Memory B cell (primary cell): Measurements from ENCODE around the gene DCHS1.

ENCODE experiments used
- ATAC-seq: fragments of 150-1000 bp; cut with Tn5 transposase; 2 replicates; pipeline ENCODE4 v1.10.0; 2021; ENCODE audit warnings: low read depth, mild to moderate bottlenecking, moderate library complexity
- DNase-seq, 2 donors: peaks; one replicate each; pipeline ENCODE4 v3.0.0; 2022; ENCODE audit warnings: low spot score in 2 of 2
- H3K27ac Mint-ChIP-seq: one replicate; pipeline ENCODE4 v1.8.0; 2022; ENCODE audit warnings: mild to moderate bottlenecking, moderate library complexity, mixed read lengths
- H3K27me3 Mint-ChIP-seq: one replicate; pipeline ENCODE4 v1.8.0; 2022; ENCODE audit warnings: mixed read lengths
- H3K36me3 Mint-ChIP-seq: one replicate; pipeline ENCODE4 v1.8.0; 2022; ENCODE audit warnings: mild to moderate bottlenecking, mixed read lengths
- H3K4me1 Mint-ChIP-seq: one replicate; pipeline ENCODE4 v1.8.0; 2022; ENCODE audit warnings: mixed read lengths
- H3K4me3 Mint-ChIP-seq: one replicate; pipeline ENCODE4 v1.8.0; 2022; ENCODE audit warnings: mild to moderate bottlenecking, moderate library complexity, mixed read lengths
- H3K9me3 Mint-ChIP-seq: one replicate; pipeline ENCODE4 v1.8.0; 2022; ENCODE audit warnings: mixed read lengths

DCHS1 gene

DNA sequence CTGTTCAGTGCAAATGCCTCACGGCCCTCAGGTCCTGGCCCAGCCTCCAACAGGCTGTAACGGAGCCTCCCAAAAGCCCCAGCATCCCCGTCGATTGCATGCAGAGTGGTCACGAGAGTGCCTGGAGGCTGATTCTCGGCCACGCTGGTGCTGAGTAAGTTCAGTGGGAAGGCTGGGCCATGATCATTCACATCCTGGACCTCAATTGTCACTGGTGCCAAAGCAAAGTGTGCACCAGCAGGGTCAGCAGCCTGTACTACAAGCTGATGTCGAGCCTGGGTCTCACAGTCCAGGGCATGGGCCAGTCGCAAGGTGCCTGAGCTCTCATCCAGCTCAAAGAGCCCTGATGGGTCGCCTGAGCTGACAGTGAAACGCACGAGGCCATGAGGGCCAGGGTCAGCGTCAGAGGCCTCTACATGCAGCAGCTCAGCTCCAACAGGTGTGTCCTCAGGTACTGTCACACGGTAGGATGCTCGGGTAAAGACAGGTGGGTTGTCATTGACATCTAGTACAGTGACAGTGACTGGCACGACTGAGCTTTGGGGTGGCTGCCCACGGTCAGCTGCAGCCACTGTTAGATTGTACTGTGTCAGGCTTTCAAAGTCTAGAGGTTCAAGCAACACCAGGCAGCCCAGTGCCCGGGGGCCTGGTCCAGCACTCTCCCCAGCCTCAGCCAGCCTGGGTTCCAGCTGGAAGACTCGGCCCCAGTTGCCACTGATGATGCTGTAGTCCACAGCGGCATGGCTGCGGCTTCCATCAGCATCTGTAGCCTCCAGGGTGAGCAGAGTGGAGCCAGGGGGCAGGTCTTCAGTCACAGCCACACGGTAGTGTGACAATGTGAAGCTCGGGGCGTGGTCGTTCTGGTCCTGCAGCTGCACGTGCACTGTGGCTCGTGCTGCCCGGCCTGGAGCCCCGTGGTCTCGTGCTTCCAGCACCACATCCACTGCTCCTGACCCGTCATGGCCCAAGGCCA is 31.9 kb downstream of the DCHS1 start:
- Mint-ChIP-seq H3K4me3 (no peak overlapping the region), H3K27ac (no peak overlapping the region), H3K9me3 (no peaks in the 10 kb centered on the region), H3K36me3 (no peaks in the 10 kb centered on the region), H3K4me1 (peaks cover 15% of the 10 kb centered on the region), H3K27me3 (no peaks in the 10 kb centered on the region)
- DNase-seq (no peak), ATAC-seq (no peak)

DNA sequence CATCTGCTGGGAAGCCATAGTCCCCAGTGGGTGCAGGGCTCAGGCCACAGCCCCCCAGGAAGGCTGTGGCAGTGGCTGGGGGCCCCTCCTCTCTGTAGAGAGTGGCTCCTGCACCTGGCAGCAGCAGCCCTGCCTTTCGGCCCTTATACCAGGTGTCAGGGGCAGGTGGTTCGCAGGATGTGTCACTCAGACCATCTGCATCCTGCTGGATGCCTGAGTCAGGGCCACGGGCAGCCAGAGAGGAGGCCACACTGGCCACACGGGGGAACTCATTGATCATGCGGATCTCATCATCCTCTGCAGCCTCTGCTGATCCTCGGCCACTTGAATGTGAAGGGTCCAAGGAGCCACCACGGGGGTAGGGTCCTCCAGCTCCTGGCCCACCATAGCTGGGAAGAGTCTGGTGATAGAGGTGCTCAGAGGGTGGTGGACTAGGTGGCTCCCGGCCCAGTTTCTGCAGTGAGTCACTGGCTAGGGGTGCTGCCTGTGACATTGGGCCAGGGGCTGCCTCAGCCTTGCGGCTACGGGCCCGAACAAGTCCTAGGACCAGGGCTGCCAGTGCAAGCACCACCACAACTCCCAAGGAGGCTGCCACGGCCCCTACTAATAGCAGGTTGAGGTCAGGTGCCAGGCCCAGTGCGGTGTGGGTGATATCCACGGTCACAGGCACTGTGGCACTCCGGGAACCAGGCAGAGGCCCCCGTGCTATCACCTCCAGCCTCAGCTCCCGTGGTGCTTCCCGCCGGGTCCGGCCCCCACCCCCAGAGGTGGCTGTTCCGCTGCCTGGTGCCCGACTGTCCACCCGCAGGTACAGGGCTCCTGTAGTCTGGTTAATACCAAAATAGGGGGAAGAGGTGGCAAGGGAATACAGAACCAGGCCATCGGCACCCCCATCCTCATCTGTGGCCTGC is 33.1 kb downstream of the DCHS1 start:
- Mint-ChIP-seq H3K36me3 (no peaks in the 10 kb centered on the region), H3K9me3 (no peaks in the 10 kb centered on the region), H3K4me1 (peaks cover 10% of the 10 kb centered on the region), H3K27ac (no peak overlapping the region), H3K4me3 (no peak overlapping the region), H3K27me3 (no peaks in the 10 kb centered on the region)
- ATAC-seq (no peak), DNase-seq (no peak)

DNA sequence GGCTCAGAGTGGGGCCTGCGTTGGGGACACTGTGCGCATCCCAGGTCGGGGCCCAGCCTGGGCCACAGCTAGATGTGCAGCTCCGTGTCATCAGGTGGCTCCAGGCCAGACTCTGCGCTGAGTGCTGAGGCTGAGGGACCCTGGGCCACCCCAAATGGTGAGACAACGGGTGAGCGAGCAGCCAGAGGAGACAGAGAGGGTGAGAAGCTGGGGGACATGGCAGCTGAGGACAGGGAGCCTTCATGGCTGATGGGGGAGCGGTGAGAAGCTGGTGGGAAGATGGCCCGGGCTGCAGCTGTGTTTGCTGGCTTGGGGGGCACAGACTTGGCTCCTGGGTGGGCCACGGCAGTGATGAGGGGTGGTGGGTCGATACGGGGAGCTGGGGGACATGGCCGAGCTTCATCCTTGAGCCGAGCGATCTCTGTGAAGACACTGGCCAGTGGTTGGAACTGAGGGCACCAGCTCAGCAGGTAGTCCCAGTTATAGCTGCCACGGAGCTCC is 33.8 kb downstream of the DCHS1 start:
- no peak overlapping the region for H3K4me3 Mint-ChIP-seq
- no peaks in the 10 kb centered on the region for H3K9me3 Mint-ChIP-seq
- peaks cover 7% of the 10 kb centered on the region for H3K4me1 Mint-ChIP-seq
- H3K27ac Mint-ChIP-seq = no peak overlapping the region
- peaks cover under 1% of the 10 kb centered on the region for H3K36me3 Mint-ChIP-seq
- no peak for DNase-seq
- H3K27me3 Mint-ChIP-seq = no peaks in the 10 kb centered on the region
- no peak for ATAC-seq

DNA sequence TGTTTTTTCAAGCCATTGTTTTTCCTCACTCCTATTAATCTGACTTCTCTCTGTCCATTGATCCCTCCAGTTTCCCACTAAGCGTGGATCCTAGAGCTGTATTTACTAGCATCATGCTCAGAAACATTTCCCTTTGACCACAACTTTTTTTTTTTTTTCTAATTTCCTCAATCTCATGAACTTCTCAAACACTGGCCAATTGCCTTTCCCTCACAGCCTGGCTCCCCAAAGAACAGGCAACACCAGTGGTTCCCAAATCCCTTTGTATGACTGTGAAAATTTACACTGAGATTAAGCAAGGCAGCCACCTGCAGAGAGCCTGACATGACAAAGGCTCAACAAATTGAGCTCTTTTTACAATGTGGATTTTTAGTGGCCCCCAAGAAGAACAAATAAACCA is 35.0 kb downstream of the DCHS1 start:
- no peaks in the 10 kb centered on the region for H3K9me3 Mint-ChIP-seq
- H3K4me1 Mint-ChIP-seq = peaks cover 11% of the 10 kb centered on the region
- no peak for ATAC-seq
- H3K36me3 Mint-ChIP-seq = peaks cover 9% of the 10 kb centered on the region
- H3K27ac Mint-ChIP-seq = no peak overlapping the region
- H3K4me3 Mint-ChIP-seq = no peak overlapping the region
- no peak for DNase-seq
- H3K27me3 Mint-ChIP-seq = no peaks in the 10 kb centered on the region

DNA sequence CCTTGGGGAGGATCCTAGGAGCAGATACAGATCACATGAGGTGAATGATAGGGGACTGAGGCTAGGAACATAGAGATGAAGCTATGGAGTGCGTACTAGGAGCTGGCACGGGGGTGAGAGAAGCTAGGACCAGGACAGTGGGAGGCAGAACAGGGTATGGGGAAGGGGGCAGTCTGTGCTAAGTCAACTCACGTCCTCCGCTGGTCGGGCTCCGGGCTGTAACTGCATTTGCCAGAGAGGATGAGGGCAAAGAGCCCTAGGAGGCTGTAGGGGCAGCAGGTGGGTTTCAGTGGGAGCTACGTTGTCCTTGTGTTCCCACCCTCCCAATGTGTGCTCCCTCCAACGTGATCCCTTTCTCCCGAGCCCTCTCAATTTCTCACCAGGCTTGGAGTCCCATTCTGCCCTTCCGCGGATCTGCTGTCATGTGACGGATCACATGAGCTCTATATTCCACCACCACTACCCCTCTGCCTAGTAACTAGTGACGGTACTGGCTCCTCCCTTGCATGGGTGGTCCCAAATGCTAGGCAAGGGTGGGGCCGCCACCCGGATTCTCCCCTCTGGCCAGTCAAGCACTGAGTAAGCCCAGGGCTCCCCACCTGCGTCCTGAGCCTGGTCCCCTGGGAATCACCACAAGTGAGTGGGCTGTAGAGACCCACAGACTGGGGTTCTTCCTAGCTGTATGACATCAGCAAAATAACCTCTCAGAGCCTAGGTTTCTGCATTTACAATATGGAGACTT is 36.4 kb downstream of the DCHS1 start, which contains the start of gene TPP1:
Gene TPP1 (minus strand): TSS at position 419 of the 742 bp plus-strand sequence. CDS start 22 bp downstream, at position 397.
- DNase-seq = peak; percentile 92 to 95
- Mint-ChIP-seq H3K36me3 (peaks cover 18% of the 10 kb centered on the region), H3K27ac (no peak within 1 kb of the TSS), H3K4me1 (peaks cover 15% of the 10 kb centered on the region), H3K9me3 (no peaks in the 10 kb centered on the region), H3K4me3 (no peak within 1 kb of the TSS), H3K27me3 (no peaks in the 10 kb centered on the region)
- ATAC-seq = peak; percentile 90

DNA sequence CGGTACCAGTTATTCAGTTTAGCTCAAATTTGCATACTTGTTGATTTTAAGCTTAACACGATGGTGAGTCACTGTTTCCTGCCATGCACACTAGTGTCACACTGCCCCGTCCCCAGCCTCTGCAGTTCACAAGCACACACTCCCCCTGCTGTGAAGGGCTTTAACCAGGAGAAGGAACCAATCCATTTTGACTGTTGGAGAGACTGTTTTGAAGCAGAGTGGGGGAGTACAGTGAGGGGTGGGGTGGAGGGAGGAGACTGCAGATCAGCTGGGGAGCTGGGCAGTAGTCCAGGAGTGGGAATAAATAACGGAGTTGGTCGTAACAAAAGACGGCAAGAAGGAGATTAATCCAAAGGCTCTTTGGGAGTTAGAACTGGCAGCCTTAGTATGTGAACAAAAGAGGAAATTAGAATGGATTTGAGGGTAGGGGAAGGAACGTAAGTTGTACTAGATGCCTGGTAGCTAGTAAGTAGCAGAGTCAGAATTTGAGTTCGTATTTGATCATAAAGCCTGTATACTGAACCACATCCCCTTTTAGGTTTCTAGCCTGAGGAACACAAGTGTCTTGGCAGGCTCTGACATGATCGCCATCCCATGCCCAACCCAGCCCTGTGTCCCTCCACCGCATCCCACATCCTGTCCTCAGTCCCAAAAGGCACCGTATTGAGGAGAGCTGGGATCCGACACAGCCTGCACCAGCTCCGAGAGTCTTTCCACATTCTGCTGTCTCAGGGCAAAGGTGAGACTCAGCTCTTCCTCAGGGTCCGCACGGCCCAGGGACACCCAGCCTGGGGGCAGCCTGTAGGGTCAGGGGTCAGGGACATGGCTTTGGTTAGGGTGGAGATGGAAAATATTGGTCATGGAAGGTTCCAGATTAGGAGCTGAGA is 37.2 kb downstream of the DCHS1 start:
- no peak overlapping the region for H3K4me3 Mint-ChIP-seq
- H3K9me3 Mint-ChIP-seq = no peaks in the 10 kb centered on the region
- peaks cover 15% of the 10 kb centered on the region for H3K4me1 Mint-ChIP-seq
- DNase-seq (peak; percentile 42 to 43), ATAC-seq (peak; percentile 50)
- peaks cover 18% of the 10 kb centered on the region for H3K36me3 Mint-ChIP-seq
- no peak overlapping the region for H3K27ac Mint-ChIP-seq
- no peaks in the 10 kb centered on the region for H3K27me3 Mint-ChIP-seq

DNA sequence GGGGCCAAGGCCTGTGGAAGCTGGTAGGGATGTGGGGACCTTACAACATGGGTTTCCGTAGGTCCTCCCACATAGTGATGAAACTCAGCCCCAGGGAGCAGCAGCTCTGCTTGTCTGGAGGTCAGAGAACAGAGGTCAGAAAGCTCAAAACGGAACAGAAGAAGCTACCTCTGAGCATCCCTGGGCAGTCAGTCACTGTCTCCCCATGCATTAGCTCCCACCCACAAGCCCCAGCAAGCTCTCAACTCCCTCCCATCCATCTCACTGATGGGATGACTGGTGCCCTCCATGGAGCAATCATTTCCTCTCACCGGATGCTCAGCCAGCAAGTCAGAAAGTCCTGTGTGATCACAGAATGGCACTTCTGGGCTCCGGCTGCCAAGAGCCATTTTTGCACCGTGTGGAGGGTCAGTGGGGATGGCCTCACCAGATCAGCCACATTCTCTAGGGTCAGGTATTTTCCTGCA is 38.3 kb downstream of the DCHS1 start:
- H3K27ac Mint-ChIP-seq = no peak overlapping the region
- peaks cover 15% of the 10 kb centered on the region for H3K4me1 Mint-ChIP-seq
- DNase-seq = no peak
- no peak overlapping the region for H3K4me3 Mint-ChIP-seq
- peaks cover 18% of the 10 kb centered on the region for H3K36me3 Mint-ChIP-seq
- ATAC-seq = no peak
- H3K27me3 Mint-ChIP-seq = no peaks in the 10 kb centered on the region
- no peaks in the 10 kb centered on the region for H3K9me3 Mint-ChIP-seq

DNA sequence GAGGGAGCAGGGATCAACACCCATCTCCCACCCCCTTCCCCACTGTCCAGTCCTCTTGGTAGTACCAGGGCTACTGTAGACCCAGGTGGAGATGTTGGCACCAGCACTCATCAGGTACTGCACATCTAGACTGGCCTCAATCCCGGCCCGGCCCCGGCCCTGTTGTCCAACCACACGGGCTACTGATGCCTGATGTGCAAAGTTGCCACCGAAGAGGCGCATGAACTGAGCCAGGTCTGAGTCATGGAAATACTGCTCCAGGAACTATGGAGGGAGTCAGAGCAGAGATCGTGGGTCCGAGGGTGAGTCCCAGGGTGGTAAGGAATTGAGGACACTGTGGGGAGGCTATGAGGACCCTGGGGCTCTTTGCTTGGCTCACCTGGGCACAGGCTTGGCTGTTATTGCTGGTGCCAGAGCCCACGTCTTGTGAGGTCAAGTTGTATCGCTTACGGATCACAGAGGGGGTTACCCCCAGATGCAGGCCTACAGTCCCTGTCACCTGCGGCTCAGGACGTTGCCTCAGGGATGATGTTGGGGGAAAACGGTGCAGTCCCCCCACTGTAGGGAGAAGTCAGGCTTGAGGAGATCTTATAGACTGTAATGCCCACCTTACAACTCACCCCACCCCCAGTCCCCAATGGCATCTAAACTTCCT is 38.9 kb downstream of the DCHS1 start:
- Mint-ChIP-seq H3K9me3 (no peaks in the 10 kb centered on the region), H3K4me3 (peak overlapping the region; percentile 31), H3K4me1 (peaks cover 15% of the 10 kb centered on the region), H3K27ac (no peak overlapping the region), H3K27me3 (no peaks in the 10 kb centered on the region), H3K36me3 (peaks cover 18% of the 10 kb centered on the region)
- DNase-seq = no peak
- ATAC-seq = no peak

DNA sequence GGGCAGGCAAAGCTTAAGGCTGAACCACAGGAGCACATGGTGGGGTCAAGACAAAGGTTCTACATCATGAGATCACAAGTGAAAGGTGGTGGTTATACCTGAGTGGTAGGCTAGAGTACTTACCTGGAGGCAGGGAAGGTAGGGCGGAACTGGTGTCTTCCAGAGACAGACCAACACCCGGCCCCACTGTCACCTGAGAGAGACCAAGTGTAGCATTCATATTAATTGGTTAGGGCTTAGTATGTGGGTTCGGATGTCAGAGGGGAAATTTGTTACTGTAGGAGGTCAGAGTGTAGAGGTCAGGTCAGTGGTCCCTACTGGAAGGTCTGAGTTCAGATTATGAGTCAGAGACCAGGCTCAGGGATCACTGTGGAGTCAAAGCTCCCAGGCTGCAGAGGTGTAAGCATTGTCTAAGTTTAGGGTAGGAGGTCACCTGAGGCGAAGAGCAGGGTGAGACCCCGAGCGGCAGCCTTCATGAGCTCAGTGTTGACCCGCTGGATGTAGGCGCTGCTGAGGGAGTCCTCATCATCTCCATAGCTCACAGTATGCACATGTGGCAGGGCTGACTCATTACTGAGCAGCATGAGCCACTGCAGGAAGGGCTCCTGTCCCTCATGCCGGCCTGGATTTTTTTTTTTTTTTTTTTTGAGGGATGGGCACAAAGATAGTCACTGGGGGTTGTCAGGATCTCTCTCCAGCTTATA is 39.6 kb downstream of the DCHS1 start:
- Mint-ChIP-seq H3K27ac (peak overlapping the region; percentile 82), H3K9me3 (no peaks in the 10 kb centered on the region), H3K4me1 (peaks cover 19% of the 10 kb centered on the region), H3K27me3 (no peaks in the 10 kb centered on the region), H3K4me3 (no peak overlapping the region), H3K36me3 (peaks cover 18% of the 10 kb centered on the region)
- ATAC-seq (no peak), DNase-seq (no peak)

DNA sequence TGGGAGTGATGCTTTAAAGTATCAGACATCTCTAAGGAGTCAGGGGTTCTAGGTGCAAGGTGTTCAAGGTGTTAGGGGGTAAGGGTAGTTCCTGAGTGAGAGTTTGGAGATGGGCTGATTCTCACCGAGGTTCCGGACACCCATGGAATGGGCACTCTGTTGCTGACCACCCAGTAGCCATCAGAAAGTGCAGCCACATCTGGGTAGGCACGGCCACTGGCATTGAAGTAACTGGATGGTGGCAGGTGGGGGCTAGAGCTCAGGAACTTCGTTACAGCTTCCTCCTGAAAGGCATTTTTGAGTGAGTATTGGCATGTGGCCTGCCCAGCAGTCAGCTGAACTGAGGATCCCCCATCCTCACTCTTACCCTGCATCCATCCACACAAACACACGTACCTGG is 40.6 kb downstream of the DCHS1 start:
- Mint-ChIP-seq H3K4me1 (peaks cover 25% of the 10 kb centered on the region), H3K36me3 (peaks cover 20% of the 10 kb centered on the region), H3K27ac (no peak overlapping the region), H3K4me3 (no peak overlapping the region), H3K27me3 (no peaks in the 10 kb centered on the region), H3K9me3 (no peaks in the 10 kb centered on the region)
- no peak for ATAC-seq
- no peak for DNase-seq

DNA sequence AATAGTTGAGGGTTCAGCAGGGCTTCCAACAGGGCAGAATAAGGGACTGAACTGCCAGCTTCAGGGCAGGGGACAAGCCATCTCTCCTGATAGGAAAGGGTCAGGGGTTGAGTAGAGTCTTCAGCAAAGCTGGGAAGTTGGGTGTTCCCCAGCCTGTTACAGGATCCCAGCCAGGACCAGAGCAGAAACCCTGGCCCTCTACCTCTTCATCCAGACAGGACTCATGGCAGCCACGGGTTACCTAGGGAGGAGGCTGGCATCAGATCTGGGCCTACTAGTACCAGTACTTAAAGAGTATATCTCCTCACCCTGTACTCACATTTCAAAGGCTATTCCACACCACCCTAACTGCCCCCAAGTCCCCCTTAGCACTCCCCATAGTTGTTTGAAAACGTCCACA is 41.2 kb downstream of the DCHS1 start:
- peaks cover 25% of the 10 kb centered on the region for H3K4me1 Mint-ChIP-seq
- H3K27me3 Mint-ChIP-seq = no peaks in the 10 kb centered on the region
- ATAC-seq = no peak
- no peak overlapping the region for H3K4me3 Mint-ChIP-seq
- H3K9me3 Mint-ChIP-seq = no peaks in the 10 kb centered on the region
- no peak overlapping the region for H3K27ac Mint-ChIP-seq
- no peak for DNase-seq
- peaks cover 26% of the 10 kb centered on the region for H3K36me3 Mint-ChIP-seq

DNA sequence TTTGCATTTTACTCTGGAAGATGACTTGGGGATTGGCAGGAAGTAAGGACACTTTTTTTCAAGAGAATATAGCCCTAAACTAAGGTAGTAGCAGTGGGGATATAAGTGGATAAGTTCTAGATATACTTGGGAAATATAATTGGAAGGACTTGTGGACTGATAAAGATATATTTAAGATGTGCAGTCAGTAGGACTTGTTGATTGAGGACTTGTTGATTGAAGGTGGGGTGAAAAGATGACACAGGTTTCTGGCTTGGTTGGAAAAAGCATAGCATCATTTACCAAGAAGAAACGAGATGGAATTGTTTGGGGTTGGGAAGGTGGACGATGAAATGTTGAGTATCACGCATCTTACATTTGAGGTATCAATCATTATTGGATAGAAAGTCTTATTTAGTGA is 42.1 kb downstream of the DCHS1 start:
- Mint-ChIP-seq H3K27me3 (no peaks in the 10 kb centered on the region), H3K9me3 (no peaks in the 10 kb centered on the region), H3K27ac (no peak overlapping the region), H3K4me1 (peaks cover 25% of the 10 kb centered on the region), H3K36me3 (peaks cover 33% of the 10 kb centered on the region), H3K4me3 (no peak overlapping the region)
- no peak for ATAC-seq
- no peak for DNase-seq
